ENCODE results near the gene COBLL1.

DNA sequence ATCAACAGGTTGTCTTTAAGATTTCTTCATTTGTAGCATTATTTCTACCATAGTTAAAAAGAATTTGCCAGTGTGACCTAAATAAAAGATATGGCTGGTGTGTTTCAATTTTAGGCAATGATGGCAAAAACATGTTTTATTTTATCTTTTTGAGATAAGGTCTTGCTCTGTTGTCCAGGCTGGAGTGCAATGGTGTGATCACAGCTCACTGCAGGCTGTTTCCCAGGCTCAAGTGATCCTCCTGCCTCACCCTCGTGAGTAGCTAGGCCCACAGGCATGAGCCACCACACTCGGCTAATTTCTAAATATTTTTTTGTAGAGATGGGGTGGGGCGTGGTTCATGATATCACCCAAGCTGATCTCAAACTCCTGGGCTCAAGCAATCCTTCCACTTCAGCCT lies 47.0 kb upstream of the COBLL1 start:
- TF ChIP-seq POLR2AphosphoS5 (IDR thresholded peaks at IDR 0.05; ENCODE audit: borderline replicate concordance, low read depth, low read length) (no peak), EZH2 (IDR thresholded peaks at IDR 0.05) (no peak)
